Liver (tissue), 9 donors: Measurements from ENCODE around the gene IFIT1B. TPM values are rescaled to one million over a fixed set of nuclear protein-coding genes. Genes with fewer than 3 reads are reported as not detected.

Experiments
- DNase-seq: peaks from one replicate; pipeline ENCODE4 v3.0.0-alpha.2; 2017; ENCODE audit warnings: low spot score
- H3K27ac ChIP-seq, 2 donors: one replicate each; pipeline ENCODE4 v1.7.0; 2013; ENCODE audit warnings: inconsistent platforms in 2 of 2, low read length in 2 of 2, control low read depth in 1 of 2, low read depth in 1 of 2, mild to moderate bottlenecking in 1 of 2
- H3K27me3 ChIP-seq, 4 donors: one replicate each; pipeline versions ENCODE4 v1.6.1 to v1.7.0; 2013; ENCODE audit warnings: low read length in 3 of 4, inconsistent platforms in 1 of 4, mild to moderate bottlenecking in 1 of 4, moderate library complexity in 1 of 4; ENCODE audit not compliant: control insufficient read depth in 4 of 4, insufficient read depth in 4 of 4
- H3K36me3 ChIP-seq, 4 donors: one replicate each; pipeline versions ENCODE4 v1.6.1 to v1.7.0; 2013; ENCODE audit warnings: low read length in 3 of 4, mild to moderate bottlenecking in 3 of 4, low read depth in 1 of 4, moderate library complexity in 1 of 4; ENCODE audit not compliant: control insufficient read depth in 4 of 4, insufficient read depth in 3 of 4
- H3K4me1 ChIP-seq, 4 donors: one replicate each; pipeline versions ENCODE4 v1.6.1 to v1.7.0; 2013; ENCODE audit warnings: low read length in 3 of 4, mild to moderate bottlenecking in 3 of 4, moderate library complexity in 1 of 4; ENCODE audit not compliant: control insufficient read depth in 4 of 4, insufficient read depth in 4 of 4
- H3K4me3 ChIP-seq, 3 donors: one replicate each; pipeline versions ENCODE4 v1.6.1 to v1.7.0; 2013; ENCODE audit warnings: low read length in 3 of 3, control low read depth in 1 of 3, low read depth in 1 of 3, mild to moderate bottlenecking in 1 of 3
- H3K9ac ChIP-seq, 2 donors: one replicate each; pipeline ENCODE4 v1.7.0; 2013; ENCODE audit warnings: low read length in 2 of 2, mild to moderate bottlenecking in 2 of 2, moderate library complexity in 2 of 2, control low read depth in 1 of 2, low read depth in 1 of 2
- H3K9me3 ChIP-seq, 4 donors: one replicate each; pipeline versions ENCODE4 v1.6.1 to v1.7.0; 2013; ENCODE audit warnings: low read length in 3 of 4; ENCODE audit not compliant: control insufficient read depth in 4 of 4
- ATF3 ChIP-seq: IDR thresholded peaks from 2 replicates; pipeline ENCODE4 v1.6.1; 2016; ENCODE audit warnings: antibody characterized with exemption
- CTCF ChIP-seq: fragments of 150-350 bp; IDR thresholded peaks from 2 replicates; pipeline ENCODE4 v1.5.1; 2017; ENCODE audit warnings: improper control_type of control experiment, low read depth, low read length; ENCODE audit not compliant: missing input control
- EGR1 ChIP-seq, 2 donors: IDR thresholded peaks; 2 replicates each; pipeline ENCODE4 v1.6.1; 2016 to 2018; ENCODE audit warnings: antibody characterized with exemption in 2 of 2, low read depth in 2 of 2
- FOXA1 ChIP-seq: IDR thresholded peaks from 2 replicates; pipeline ENCODE4 v1.6.1; 2016; ENCODE audit warnings: antibody characterized with exemption
- FOXA2 ChIP-seq: IDR thresholded peaks from 2 replicates; pipeline ENCODE4 v1.6.1; 2016; ENCODE audit warnings: antibody characterized with exemption
- GABPA ChIP-seq, 2 donors: IDR thresholded peaks in 1 of 2; conservative IDR thresholded peaks in 1 of 2; 2 replicates each; pipeline ENCODE4 v1.6.1; 2016; ENCODE audit warnings: antibody characterized with exemption in 2 of 2, mild to moderate bottlenecking in 1 of 2, moderate library complexity in 1 of 2
- HNF4A ChIP-seq, 2 donors: conservative IDR thresholded peaks; 2 replicates each; pipeline ENCODE4 v1.6.1; 2016; ENCODE audit warnings: antibody characterized with exemption in 2 of 2, mild to moderate bottlenecking in 2 of 2
- HNF4G ChIP-seq: IDR thresholded peaks from 2 replicates; pipeline ENCODE4 v1.6.1; 2016; ENCODE audit warnings: antibody characterized with exemption
- JUND ChIP-seq, 2 donors: IDR thresholded peaks; 2 replicates each; pipeline ENCODE4 v1.6.1; 2016; ENCODE audit warnings: antibody characterized with exemption in 2 of 2
- MAX ChIP-seq: IDR thresholded peaks from 2 replicates; pipeline ENCODE4 v1.6.1; 2016; ENCODE audit warnings: antibody characterized with exemption
- NR2F2 ChIP-seq: IDR thresholded peaks from 2 replicates; pipeline ENCODE4 v1.6.1; 2016; ENCODE audit warnings: antibody characterized with exemption
- RXRA ChIP-seq, 2 donors: IDR thresholded peaks; 2 replicates each; pipeline ENCODE4 v1.6.1; 2017 to 2018; ENCODE audit warnings: antibody characterized with exemption in 2 of 2, mild to moderate bottlenecking in 1 of 2
- SP1 ChIP-seq: IDR thresholded peaks from 2 replicates; pipeline ENCODE4 v1.6.1; 2018; ENCODE audit warnings: antibody characterized with exemption, mild to moderate bottlenecking
- TAF1 ChIP-seq: conservative IDR thresholded peaks from 2 replicates; pipeline ENCODE4 v1.6.1; 2016; ENCODE audit warnings: antibody characterized with exemption, mild to moderate bottlenecking
- YY1 ChIP-seq: IDR thresholded peaks from 2 replicates; pipeline ENCODE4 v1.6.1; 2016; ENCODE audit warnings: antibody characterized with exemption, mild to moderate bottlenecking
- ZBTB33 ChIP-seq: IDR thresholded peaks from 2 replicates; pipeline ENCODE4 v1.6.1; 2016; ENCODE audit warnings: antibody characterized with exemption
- WGBS: extraction: QIAGEN DNeasy Blood & Tissue Kit; methylation state at CpG from one replicate; pipeline ENCODE4 v1.1.7; 2013; 5-methylcytosine and 5-hydroxymethylcytosine counted together
- polyA plus RNA-seq, 2 donors: library from polyadenylated mRNA; stranded (reverse) in 1 of 2; unstranded in 1 of 2; fragments of 200-250 nt in 1 of 2; fragments of >200 nt in 1 of 2; fragmentation: Nextera tagmentation in 1 of 2; extraction: Ambion mirVana in 1 of 2; gene quantifications; one replicate each; pipeline versions ENCODE4 v1.2.1 to v1.2.3, GENCODE V29; 2013 to 2015
- total RNA-seq, 2 donors: library from RNA; depleted of rRNA; stranded (reverse); fragments of >200 nt; gene quantifications; one replicate each; pipeline ENCODE4 v1.2.3, GENCODE V29; 2014
- TF ChIP-seq, protein P1 (sequence below): IDR thresholded peaks from 2 replicates; pipeline ENCODE4 v1.6.1; 2016; ENCODE audit warnings: antibody characterized with exemption, mild to moderate bottlenecking
- donor health status: healthy.
- donor health status: healthy.
- donor health status: healthy.
- donor health status: healthy.
- donor health status: healthy.

Gene IFIT1B
- total and polyA plus RNA-seq, 4 donors, result 0.15 to 13.3 TPM; not detected in 2

- 97% methylated on average over 2 of the region's 2 CpGs for WGBS
- H3K36me3 ChIP-seq, result no peaks in the 10 kb centered on the region
- H3K27me3 ChIP-seq, result no peaks in the 10 kb centered on the region
- H3K4me1 ChIP-seq, result peaks cover 3 to 39% (median 18%) of the 10 kb centered on the region in 4 donors
- no peaks in the 10 kb centered on the region for H3K9me3 ChIP-seq
- no peak for DNase-seq
- H3K27ac ChIP-seq, result no peak overlapping the region
- no peak overlapping the region for H3K4me3 ChIP-seq
- TF ChIP-seq, protein P1, sequence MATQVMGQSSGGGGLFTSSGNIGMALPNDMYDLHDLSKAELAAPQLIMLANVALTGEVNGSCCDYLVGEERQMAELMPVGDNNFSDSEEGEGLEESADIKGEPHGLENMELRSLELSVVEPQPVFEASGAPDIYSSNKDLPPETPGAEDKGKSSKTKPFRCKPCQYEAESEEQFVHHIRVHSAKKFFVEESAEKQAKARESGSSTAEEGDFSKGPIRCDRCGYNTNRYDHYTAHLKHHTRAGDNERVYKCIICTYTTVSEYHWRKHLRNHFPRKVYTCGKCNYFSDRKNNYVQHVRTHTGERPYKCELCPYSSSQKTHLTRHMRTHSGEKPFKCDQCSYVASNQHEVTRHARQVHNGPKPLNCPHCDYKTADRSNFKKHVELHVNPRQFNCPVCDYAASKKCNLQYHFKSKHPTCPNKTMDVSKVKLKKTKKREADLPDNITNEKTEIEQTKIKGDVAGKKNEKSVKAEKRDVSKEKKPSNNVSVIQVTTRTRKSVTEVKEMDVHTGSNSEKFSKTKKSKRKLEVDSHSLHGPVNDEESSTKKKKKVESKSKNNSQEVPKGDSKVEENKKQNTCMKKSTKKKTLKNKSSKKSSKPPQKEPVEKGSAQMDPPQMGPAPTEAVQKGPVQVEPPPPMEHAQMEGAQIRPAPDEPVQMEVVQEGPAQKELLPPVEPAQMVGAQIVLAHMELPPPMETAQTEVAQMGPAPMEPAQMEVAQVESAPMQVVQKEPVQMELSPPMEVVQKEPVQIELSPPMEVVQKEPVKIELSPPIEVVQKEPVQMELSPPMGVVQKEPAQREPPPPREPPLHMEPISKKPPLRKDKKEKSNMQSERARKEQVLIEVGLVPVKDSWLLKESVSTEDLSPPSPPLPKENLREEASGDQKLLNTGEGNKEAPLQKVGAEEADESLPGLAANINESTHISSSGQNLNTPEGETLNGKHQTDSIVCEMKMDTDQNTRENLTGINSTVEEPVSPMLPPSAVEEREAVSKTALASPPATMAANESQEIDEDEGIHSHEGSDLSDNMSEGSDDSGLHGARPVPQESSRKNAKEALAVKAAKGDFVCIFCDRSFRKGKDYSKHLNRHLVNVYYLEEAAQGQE, result no peak
- no peak for TF ChIP-seq YY1
- no peak for TF ChIP-seq TAF1
- no peak for TF ChIP-seq GABPA (IDR thresholded peaks at IDR 0.05 in 1 of 2, conservative IDR thresholded peaks at IDR 0.05 in 1 of 2)
- no peak for TF ChIP-seq JUND (IDR thresholded peaks at IDR 0.05)
- no peak for TF ChIP-seq ZBTB33
- TF ChIP-seq MAX, result no peak
- no peak for TF ChIP-seq FOXA2
- H3K9ac ChIP-seq, result no peak overlapping the region
Measured at GRCh38 chr10:89395141-89395540, 17.3 kb downstream of the IFIT1B start.

DNA sequence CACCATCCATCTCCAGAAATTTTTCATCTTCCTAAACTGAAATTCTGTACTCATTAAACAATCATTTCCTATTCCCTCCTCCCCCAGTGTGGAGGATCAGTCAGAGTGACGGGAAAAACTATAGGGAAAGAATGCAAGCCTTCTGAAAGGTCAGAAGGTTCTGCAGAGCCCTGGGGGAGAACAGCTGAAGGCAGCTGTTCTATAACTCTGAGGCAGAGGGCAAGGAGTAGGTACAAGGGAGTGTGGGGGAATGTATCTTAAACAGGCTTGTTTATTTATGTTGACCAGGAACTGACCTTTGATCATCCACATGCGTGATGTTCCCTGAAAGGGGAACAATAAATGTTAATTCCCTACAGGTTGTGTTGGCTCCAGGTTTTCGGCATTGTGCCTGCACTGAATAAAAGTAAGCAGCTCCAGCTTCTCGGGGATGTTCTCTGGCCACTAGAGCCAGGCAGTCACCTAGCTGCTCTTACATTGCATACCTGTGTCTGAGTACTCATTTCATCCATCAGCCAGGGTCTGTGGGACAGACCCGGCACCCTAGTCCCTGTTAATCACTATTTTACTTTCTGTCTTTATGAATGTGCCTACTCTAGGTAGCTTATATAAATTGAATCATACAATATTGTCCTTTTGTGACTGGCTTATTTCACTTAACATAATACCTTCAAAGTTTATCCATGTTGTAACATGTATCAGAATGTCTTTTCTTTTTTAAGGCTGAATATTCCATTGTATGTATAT is 20.3 kb downstream of the IFIT1B start:
- peaks cover 1 to 20% (median 12%) of the 10 kb centered on the region in 4 donors for H3K4me1 ChIP-seq
- H3K4me3 ChIP-seq, result no peak overlapping the region
- peak overlapping the region in 1 of 2 donors; percentile 41 for H3K27ac ChIP-seq
- no peak overlapping the region for H3K9ac ChIP-seq
- H3K27me3 ChIP-seq, result no peaks in the 10 kb centered on the region
- WGBS, result 38% methylated on average over 5 of the region's 5 CpGs
- H3K36me3 ChIP-seq, result peaks cover 0 to 10% (median 5%) of the 10 kb centered on the region in 4 donors
- no peaks in the 10 kb centered on the region for H3K9me3 ChIP-seq
- DNase-seq, result no peak
- peak in 1 of 2 donors; percentile 66 for TF ChIP-seq RXRA (IDR thresholded peaks at IDR 0.05)
- peak in 1 of 2 donors; percentile 11 for TF ChIP-seq JUND (IDR thresholded peaks at IDR 0.05)
- no peak for TF ChIP-seq CTCF
- peak; percentile 36 for TF ChIP-seq SP1
- TF ChIP-seq HNF4G, result peak; percentile 20
- TF ChIP-seq ATF3, result no peak
- TF ChIP-seq HNF4A (conservative IDR thresholded peaks at IDR 0.05), result peak; percentile 72 to 74
- TF ChIP-seq EGR1 (IDR thresholded peaks at IDR 0.05; ENCODE audit: low read depth in 2 of 2), result no peak
- no peak for TF ChIP-seq YY1
- no peak for TF ChIP-seq NR2F2
- TF ChIP-seq TAF1, result no peak
- no peak for TF ChIP-seq ZBTB33
- TF ChIP-seq MAX, result no peak
- TF ChIP-seq FOXA1, result no peak
- peak; percentile 62 for TF ChIP-seq FOXA2
